AG10803 (cell line): ENCODE results near the gene EMCN.
A peak's percentile ranks its signal among the peaks of the same experiment; 100 is the strongest.

Experiments
- DNase-seq: peaks from one replicate; pipeline ENCODE4 v3.0.0; 2010; ENCODE audit warnings: low read depth
- H3K4me3 ChIP-seq: 2 replicates; pipeline ENCODE4 v1.5.1; 2011; ENCODE audit warnings: mild to moderate bottlenecking, low read length, control low read depth
- TF ChIP-seq, protein P1 (sequence below): conservative IDR thresholded peaks from 2 replicates; pipeline ENCODE4 v1.5.1; 2011; ENCODE audit warnings: mild to moderate bottlenecking, low read length, control low read depth, inconsistent platforms

The EMCN gene

GRCh38 chr4:100494166-100494565, 23.7 kb downstream of the EMCN start:
- TF ChIP-seq, protein P1, sequence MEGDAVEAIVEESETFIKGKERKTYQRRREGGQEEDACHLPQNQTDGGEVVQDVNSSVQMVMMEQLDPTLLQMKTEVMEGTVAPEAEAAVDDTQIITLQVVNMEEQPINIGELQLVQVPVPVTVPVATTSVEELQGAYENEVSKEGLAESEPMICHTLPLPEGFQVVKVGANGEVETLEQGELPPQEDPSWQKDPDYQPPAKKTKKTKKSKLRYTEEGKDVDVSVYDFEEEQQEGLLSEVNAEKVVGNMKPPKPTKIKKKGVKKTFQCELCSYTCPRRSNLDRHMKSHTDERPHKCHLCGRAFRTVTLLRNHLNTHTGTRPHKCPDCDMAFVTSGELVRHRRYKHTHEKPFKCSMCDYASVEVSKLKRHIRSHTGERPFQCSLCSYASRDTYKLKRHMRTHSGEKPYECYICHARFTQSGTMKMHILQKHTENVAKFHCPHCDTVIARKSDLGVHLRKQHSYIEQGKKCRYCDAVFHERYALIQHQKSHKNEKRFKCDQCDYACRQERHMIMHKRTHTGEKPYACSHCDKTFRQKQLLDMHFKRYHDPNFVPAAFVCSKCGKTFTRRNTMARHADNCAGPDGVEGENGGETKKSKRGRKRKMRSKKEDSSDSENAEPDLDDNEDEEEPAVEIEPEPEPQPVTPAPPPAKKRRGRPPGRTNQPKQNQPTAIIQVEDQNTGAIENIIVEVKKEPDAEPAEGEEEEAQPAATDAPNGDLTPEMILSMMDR = no peak
- no peak overlapping the region for H3K4me3 ChIP-seq
- DNase-seq = peak; percentile 64

DNA sequence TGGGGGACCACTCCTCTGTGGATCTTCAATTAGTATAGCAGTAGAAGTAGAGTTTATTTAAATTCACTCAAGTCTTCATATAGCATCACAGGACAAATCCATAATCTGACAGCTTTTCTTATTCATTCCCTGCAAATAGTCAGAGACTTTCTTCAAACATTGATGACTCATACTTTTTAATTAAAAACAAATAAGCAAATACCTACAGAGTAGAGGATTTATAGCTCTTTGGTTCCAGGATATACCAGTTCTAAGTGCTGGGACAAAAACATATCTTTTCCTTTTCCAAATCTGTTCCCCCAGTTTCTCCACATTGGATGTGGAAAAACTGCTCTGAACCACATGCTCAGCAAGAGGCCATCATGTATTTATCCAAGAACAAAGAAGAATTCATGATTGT, 24.1 kb downstream of the EMCN start:
- DNase-seq = peak; percentile 36
- TF ChIP-seq, protein P1 = no peak

DNA sequence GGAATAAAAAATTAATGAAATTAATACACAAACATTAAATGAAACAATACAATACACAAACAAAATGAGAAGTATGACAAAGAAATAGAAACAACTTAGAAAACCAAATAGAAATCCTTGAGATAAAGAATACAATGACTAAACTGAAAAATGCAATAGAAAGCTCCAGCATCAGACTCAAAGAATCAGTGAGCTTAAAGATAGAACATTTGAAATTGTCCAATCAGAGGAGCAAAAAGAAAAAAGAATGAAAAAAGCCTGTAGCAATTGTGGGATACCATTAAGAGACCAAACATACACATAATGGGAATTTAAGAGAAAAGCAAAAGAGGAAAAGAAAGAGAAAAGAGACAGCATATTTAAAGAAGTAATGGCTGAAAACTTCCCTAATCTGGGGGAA, 25.7 kb downstream of the EMCN start:
- H3K4me3 ChIP-seq = no peak overlapping the region
- no peak for DNase-seq
- TF ChIP-seq, protein P1 = no peak

More for the DNA sequence above, 24.1 kb downstream of the EMCN start:
- no peak overlapping the region for H3K4me3 ChIP-seq

GRCh38 chr4:100489305-100489704, 28.5 kb downstream of the EMCN start:
- TF ChIP-seq, protein P1 = no peak

GRCh38 chr4:100486496-100486895, 31.3 kb downstream of the EMCN start:
- DNase-seq = no peak
- no peak overlapping the region for H3K4me3 ChIP-seq
- TF ChIP-seq, protein P1 = no peak

More at GRCh38 chr4:100489305-100489704, 28.5 kb downstream of the EMCN start:
- DNase-seq = peak; percentile 40
- H3K4me3 ChIP-seq = no peak overlapping the region

- no peak overlapping the region for H3K4me3 ChIP-seq
- DNase-seq = no peak
- TF ChIP-seq, protein P1 = no peak
Observed at GRCh38 chr4:100483796-100484195, 34.0 kb downstream of the EMCN start.

GRCh38 chr4:100479971-100480370, 37.9 kb downstream of the EMCN start:
- TF ChIP-seq, protein P1 = no peak
- H3K4me3 ChIP-seq = no peak overlapping the region
- no peak for DNase-seq
